NCI-H1436 treated with DMSO at 0.1 percent for 48 hours (cell line): Measurements from ENCODE around the gene DSCAML1.
A peak's percentile ranks its signal among the peaks of the same experiment; 100 is the strongest.

ENCODE experiments used
- DNase-seq: peaks from one replicate; lab custom pipeline; 2025; lab: John Stamatoyannopoulos, UW

DSCAML1 gene

DNA sequence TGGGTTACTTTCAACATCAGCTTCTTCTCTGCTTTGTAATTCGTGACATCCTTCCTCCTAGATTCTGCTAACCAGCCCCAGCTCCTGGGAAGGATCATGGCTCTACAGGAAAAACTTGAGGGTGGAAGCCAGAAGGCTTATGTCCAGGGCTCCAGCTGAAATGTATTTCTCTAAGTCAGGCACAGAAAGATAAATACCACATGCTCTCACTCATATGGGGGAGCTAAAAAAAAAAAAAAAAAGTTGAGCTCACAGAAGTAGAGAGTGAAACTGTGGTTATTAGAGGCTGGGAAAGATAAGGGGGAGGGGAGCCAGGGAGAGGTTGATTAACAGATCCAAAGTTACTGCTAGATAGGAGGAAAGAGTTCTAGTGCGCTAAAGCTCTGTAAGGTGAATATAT, 74.9 kb downstream of the DSCAML1 start:
- no peak for DNase-seq

DNA sequence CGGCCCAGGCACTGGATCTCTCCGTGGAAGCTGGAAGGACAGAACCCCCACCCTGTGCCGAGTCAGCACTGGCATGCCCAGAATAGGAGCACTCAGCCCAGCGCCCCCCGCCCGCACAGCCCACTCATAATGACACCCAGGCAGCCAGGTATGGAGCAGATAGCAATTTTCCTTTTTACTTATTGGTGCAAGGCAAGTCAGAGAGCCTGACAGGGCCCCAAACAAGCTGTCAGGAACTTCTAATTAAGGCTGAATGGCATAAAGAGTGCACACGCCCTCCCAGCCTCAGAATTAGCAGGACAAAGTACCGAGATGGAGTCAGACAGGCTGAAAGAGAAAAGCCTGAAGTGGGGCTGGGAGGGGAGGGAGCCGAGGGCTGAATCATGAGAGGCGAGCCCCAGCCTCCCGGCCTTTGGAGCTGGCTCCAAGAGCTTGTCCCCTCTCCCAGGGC, 76.9 kb downstream of the DSCAML1 start:
- peak; percentile 57 for DNase-seq

DNA sequence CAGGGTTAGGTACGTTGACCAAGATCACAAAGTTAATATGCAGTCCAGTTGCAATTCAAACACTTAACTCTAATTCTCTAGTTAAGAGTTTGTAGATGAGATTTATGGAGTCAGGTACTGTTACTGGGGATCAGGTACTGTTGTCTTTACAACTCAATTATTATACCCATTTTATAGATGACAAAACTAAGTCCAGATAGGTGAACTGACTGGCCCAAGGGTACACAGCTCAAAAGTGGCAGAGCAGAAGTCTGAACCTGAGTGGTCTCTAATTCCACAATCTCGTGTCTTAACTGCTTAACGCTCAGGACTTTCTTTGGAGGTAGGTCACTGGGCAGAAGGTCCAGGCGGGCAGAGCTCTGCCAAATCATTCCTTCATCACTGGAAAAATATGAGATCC, 77.5 kb downstream of the DSCAML1 start:
- no peak for DNase-seq

DNA sequence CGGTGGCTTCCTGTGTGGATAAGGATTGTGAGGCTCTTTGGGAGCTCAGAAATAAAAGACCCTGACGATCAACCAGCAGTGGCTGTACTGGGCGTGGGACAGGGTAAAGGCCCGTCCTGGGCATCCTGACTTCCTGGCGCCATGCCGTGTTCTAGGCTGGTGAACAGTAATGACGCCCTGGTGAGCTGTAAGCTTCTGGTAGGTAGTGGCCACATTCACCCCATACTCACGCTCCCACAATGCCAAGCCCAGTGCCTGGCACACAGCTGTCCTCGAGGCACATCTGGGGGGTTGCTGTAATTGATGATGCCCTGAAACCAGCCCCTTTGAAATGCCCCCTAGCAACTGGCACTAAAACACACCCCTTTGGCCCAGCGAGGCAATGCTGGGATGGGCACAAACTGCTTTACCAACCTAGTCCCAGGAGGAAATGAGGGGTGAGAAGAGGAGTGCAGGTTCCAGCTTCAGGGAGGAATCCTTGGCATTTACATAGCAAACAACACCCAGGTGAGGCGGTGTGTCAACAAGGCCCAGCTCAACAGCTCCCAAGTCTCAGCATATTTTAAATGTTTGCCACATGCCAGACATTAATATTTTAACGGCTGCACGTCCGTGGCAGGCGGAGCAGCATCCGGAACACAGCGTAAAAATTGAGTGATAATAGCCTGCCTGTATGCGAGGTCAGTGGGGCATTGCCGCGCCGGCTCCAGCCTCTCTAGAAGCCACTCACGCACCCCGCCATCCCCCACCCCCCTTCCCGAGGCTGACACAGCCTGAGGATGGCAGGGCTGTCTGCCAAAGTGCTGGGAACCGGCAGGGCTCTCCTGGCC, 79.3 kb downstream of the DSCAML1 start:
- DNase-seq, result no peak

- DNase-seq, result no peak
Observed at GRCh38 chr11:117716521-117717440, 80.2 kb downstream of the DSCAML1 start.

DNA sequence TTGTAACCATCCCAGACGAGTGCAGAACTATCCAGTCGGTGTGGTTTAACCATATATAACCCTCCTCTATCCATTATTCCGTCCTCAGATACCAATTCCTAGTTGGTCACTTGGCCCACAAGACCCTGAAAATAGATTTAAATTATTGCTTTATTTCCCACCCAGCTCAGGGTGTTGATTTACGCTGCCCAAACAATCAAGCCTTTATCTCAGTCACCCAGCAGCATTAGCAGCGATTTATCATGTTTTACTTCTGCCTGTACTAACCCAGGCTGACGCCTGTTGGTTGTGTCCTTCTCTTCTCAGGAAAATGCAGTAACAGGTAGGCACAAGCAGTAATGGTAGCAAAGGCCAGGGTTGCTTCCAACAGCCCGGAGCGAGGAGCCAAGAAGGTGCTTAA, 81.2 kb downstream of the DSCAML1 start:
- no peak for DNase-seq

GRCh38 chr11:117713538-117713991, 83.5 kb downstream of the DSCAML1 start:
- DNase-seq, result no peak

GRCh38 chr11:117712530-117712929, 84.5 kb downstream of the DSCAML1 start:
- no peak for DNase-seq

GRCh38 chr11:117711331-117711730, 85.7 kb downstream of the DSCAML1 start:
- DNase-seq, result no peak

DNA sequence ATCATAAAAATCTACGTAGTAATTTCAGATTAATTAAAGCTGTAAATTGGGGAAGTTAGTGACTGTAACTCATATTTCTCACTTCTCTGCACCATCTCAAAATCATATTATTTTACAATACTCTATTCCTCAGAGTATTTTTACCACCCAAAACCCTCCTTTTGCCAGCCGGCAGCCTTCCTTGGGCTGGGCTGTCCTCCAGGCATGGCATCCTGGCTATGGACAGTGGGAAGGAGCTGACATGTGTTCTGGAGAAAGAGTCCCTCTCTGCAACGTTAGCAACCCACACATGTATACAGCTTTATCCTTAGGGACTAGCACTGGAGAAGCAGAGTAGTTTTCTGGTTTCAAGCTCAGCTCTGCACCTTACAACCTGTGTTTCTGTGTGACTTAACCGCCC, 86.8 kb downstream of the DSCAML1 start:
- no peak for DNase-seq

GRCh38 chr11:117706322-117706814, 90.6 kb downstream of the DSCAML1 start:
- DNase-seq, result no peak

GRCh38 chr11:117705866-117706265, 91.2 kb downstream of the DSCAML1 start:
- no peak for DNase-seq

- no peak for DNase-seq
Observed at GRCh38 chr11:117704395-117705100, 92.5 kb downstream of the DSCAML1 start.

DNA sequence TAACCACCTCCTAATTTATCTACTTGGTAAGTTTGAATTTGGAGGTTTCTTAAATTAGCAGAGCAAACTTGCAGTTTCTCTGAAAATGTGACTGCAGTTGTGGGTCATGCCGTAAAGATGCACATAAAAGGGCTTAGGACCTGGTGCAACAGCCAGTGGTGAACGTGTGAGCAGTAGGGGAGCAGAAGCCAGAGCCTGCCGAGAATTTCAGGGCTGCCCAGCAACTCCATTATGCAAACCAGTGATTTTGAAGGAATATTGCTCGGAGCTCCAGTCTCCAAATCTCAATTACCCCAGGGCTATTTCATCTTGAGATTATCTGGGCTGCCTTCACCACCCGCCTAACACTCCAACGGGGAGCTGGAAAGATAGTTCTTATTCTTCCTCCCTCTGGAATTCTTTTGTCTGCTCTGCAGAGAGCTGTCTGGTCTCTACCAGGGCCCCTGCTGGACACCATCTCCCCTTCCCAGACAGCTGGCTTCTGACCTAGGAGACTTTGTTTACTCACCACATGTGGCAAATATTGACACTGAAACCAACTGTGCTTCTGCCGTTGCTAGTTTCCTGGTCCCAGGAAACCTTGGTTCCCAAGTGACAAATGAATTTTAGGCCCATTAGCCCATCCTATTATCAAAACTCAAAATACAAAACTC, 93.9 kb downstream of the DSCAML1 start:
- DNase-seq, result no peak

GRCh38 chr11:117701781-117702180, 95.2 kb downstream of the DSCAML1 start:
- DNase-seq, result no peak

- no peak for DNase-seq
Observed at GRCh38 chr11:117700551-117700950, 96.5 kb downstream of the DSCAML1 start.

DNA sequence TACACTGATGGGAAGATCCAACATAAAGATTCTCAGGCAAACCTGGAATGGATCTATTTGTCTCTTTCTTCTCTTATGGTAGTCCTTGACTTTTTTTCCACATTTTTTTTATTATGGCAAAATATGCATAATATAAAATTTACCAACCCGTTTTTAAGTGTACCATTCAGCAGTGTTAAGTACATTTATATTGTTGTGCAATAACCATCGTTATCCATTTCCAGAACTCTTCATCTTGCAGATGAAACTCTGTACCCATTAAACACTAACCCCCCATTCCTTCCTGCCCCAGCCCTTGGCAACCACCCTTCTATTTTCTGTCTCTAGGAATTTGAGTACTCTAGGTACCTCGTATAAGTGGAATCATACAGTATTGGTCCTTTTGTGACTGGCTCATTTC, 99.7 kb downstream of the DSCAML1 start:
- DNase-seq, result no peak

DNA sequence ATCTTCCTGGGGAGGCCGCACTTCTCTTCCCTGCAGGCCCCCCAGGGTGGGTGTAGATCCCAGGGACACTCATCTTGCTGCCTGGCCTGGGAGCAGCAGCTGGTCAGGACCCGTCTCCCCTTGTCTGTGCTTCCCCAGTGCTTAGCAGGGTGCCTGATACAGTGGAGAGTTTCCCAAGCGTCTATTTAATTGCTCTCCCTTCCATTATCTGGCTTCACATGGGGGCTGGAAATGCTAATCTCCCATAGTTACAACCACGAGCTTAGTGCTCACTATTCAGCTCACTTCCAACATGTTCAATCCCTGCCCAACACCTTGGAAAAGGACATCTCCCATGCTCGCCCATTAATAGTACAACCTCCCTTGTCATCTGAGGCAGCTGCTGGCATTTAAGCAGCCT, 100.5 kb downstream of the DSCAML1 start:
- DNase-seq, result no peak

DNA sequence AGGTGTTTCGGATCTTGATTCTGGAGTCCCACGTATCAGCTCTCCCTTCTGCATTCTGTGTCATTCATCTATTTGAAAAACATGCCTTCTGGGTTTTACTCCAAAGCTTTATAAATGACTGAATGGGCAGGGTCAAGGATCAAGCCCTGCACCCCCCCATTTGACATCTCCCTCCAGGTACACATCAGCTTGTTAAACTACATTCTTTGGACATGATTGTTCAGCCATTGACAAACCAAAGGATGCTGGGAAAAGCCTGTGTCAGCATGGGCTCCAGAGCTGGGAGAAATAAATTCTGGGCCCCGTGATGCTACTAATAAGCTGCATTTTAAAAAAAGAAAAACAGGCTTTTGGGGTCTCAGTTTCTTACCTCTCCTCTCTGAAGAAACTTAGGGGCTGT, 103.7 kb downstream of the DSCAML1 start:
- no peak for DNase-seq

GRCh38 chr11:117691516-117691915, 105.5 kb downstream of the DSCAML1 start:
- DNase-seq, result no peak

- peak; percentile 21 for DNase-seq
Observed at GRCh38 chr11:117691218-117691514, 105.8 kb downstream of the DSCAML1 start.
